Smooth muscle cell (in vitro differentiated cells): ENCODE results near the gene GGA1. TPM values are rescaled to one million over a fixed set of nuclear protein-coding genes. Genes with fewer than 3 reads are reported as not detected.

Source experiments
- DNase-seq: peaks from one replicate; lab custom pipeline; 2025; ENCODE audit not compliant: unreplicated experiment; lab: John Stamatoyannopoulos, UW
- H2AFZ ChIP-seq: fragments of 200-600 bp; sonication (generic); 2 replicates; pipeline ENCODE4 v1.6.0; 2016; ENCODE audit warnings: antibody characterized with exemption, low read depth, mild to moderate bottlenecking
- H3F3A ChIP-seq: fragments of 200-600 bp; sonication (generic); 2 replicates; pipeline ENCODE4 v1.6.0; 2017; ENCODE audit warnings: antibody characterized with exemption, low read depth
- H3K27ac ChIP-seq: fragments of 200-600 bp; sonication (generic); 2 replicates; pipeline ENCODE4 v1.5.1; 2016; ENCODE audit warnings: low read depth, mild to moderate bottlenecking
- H3K27me3 ChIP-seq: fragments of 200-600 bp; sonication (generic); 2 replicates; pipeline ENCODE4 v1.6.1; 2016; ENCODE audit warnings: low read depth, mild to moderate bottlenecking
- H3K36me3 ChIP-seq: fragments of 200-600 bp; sonication (generic); 2 replicates; pipeline ENCODE4 v1.5.1; 2016; ENCODE audit warnings: low read depth
- H3K4me1 ChIP-seq: fragments of 200-600 bp; sonication (generic); 2 replicates; pipeline ENCODE4 v1.5.1; 2016; ENCODE audit warnings: low read depth
- H3K4me2 ChIP-seq: fragments of 200-600 bp; sonication (generic); 2 replicates; pipeline ENCODE4 v1.6.0; 2016; ENCODE audit warnings: mild to moderate bottlenecking
- H3K4me3 ChIP-seq: fragments of 200-600 bp; sonication (generic); 2 replicates; pipeline ENCODE4 v1.5.1; 2016; ENCODE audit warnings: mild to moderate bottlenecking
- H3K79me2 ChIP-seq: fragments of 200-600 bp; sonication (generic); 2 replicates; pipeline ENCODE4 v1.6.0; 2016; ENCODE audit warnings: low read depth, mild to moderate bottlenecking
- H3K9ac ChIP-seq: fragments of 200-600 bp; sonication (generic); 2 replicates; pipeline ENCODE4 v1.6.0; 2016; ENCODE audit warnings: low read depth
- H3K9me3 ChIP-seq: fragments of 200-600 bp; sonication (generic); replicated peaks from 2 replicates; pipeline ENCODE4 v1.5.1; 2016; ENCODE audit warnings: low read depth
- H4K20me1 ChIP-seq: fragments of 200-600 bp; sonication (generic); 2 replicates; pipeline ENCODE4 v1.6.0; 2016; ENCODE audit warnings: low read depth
- WGBS: methylation state at CpG from one replicate; pipeline ENCODE4 v1.1.7; 2016; ENCODE audit warnings: low lambda C conversion rate; 5-methylcytosine and 5-hydroxymethylcytosine counted together
- polyA plus RNA-seq: library from polyadenylated mRNA; unstranded; fragments of >200 nt; fragmentation: Nextera tagmentation; extraction: Ambion mirVana; gene quantifications from 2 replicates; pipeline ENCODE4 v1.2.1, GENCODE V29; 2016
- total RNA-seq: library from RNA; depleted of rRNA; stranded (reverse); fragments of >200 nt; gene quantifications from 2 replicates; pipeline ENCODE4 v1.2.3, GENCODE V29; 2014
- TF ChIP-seq, protein P1 (sequence below): fragments of 200-600 bp; sonication (generic); IDR thresholded peaks from 2 replicates; pipeline ENCODE4 v1.5.1; 2017; ENCODE audit warnings: borderline replicate concordance, mild to moderate bottlenecking, antibody characterized with exemption; ENCODE audit not compliant: insufficient read depth, poor library complexity, severe bottlenecking

The GGA1 gene
- total and polyA plus RNA-seq, 2 experiments from 2014 or later, result 15.6 to 44.0 TPM

DNA sequence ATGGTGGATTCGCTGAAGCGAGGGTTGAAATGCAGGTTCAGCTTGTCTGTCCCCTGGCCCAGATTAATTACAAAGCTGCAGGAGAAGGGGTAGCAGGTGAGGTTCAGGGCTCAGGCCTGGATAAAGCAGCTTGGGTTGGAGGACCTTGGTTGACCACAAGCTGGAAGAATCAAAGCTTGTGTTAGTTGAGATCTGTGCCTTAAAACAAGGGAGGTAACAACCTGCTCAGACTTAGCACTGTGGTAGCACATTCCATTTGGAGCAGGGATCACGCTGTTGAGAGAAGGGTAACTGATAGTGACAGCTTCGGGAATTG, 38.0 kb upstream of the GGA1 start:
- Histone ChIP-seq H4K20me1 (peaks cover 75% of the 10 kb centered on the region), H3K4me2 (no peak overlapping the region), H3K4me1 (no peaks in the 10 kb centered on the region), H3K27ac (no peak overlapping the region), H3K9me3 (no peaks in the 10 kb centered on the region), H3K9ac (no peak overlapping the region), H3F3A (no peaks in the 10 kb centered on the region), H3K36me3 (no peaks in the 10 kb centered on the region), H3K4me3 (no peak overlapping the region), H2AFZ (no peak overlapping the region), H3K27me3 (no peaks in the 10 kb centered on the region), H3K79me2 (peaks cover 36% of the 10 kb centered on the region)
- TF ChIP-seq, protein P1, sequence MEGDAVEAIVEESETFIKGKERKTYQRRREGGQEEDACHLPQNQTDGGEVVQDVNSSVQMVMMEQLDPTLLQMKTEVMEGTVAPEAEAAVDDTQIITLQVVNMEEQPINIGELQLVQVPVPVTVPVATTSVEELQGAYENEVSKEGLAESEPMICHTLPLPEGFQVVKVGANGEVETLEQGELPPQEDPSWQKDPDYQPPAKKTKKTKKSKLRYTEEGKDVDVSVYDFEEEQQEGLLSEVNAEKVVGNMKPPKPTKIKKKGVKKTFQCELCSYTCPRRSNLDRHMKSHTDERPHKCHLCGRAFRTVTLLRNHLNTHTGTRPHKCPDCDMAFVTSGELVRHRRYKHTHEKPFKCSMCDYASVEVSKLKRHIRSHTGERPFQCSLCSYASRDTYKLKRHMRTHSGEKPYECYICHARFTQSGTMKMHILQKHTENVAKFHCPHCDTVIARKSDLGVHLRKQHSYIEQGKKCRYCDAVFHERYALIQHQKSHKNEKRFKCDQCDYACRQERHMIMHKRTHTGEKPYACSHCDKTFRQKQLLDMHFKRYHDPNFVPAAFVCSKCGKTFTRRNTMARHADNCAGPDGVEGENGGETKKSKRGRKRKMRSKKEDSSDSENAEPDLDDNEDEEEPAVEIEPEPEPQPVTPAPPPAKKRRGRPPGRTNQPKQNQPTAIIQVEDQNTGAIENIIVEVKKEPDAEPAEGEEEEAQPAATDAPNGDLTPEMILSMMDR, result no peak
- 77% methylated on average over 4 of the region's 4 CpGs for WGBS
- no peak for DNase-seq

DNA sequence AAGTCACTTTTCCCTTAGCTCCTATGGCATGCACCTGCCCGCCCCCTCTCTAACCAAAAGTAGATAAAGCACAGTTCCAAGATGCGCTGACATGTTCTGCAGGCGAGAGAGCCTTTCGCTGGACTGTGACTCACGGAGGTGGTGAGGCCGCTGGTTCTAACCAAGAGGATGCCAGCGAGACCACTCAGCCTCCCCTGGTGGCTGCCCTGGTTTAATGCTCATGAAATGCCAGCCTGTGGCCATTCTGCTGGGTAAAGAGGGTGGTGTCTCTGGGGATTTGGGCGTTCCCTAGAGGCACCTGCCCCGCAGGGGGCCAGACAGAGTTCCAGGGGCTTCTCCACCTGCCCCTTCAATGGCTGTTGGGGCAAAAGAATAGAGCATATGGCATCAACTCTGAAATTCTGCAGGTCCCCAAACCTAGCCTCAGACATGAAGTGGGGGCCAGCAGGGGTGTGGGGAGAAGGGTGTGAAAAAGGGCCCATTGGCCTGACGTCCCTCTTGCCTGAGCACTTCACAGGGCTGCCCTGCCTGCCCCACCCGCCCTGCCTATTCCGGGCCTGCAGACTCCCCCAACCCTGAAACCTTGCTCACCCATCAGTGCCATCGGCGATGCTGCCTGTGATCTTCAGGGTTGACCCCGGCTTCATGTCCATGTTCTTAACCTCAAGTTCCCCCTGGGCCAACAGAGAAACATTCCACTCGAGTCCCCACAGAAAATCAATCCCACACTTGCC, 37.2 kb upstream of the GGA1 start:
- H3K4me1 ChIP-seq, result no peaks in the 10 kb centered on the region
- 83% methylated on average over 16 of the region's 16 CpGs for whole genome bisulfite sequencing
- no peaks in the 10 kb centered on the region for H3K36me3 ChIP-seq
- no peaks in the 10 kb centered on the region for H3K9me3 ChIP-seq
- no peak overlapping the region for H3K27ac ChIP-seq
- no peak overlapping the region for H2AFZ ChIP-seq
- H3K4me2 ChIP-seq, result no peak overlapping the region
- no peaks in the 10 kb centered on the region for H3K27me3 ChIP-seq
- peaks cover 67% of the 10 kb centered on the region for H4K20me1 ChIP-seq
- TF ChIP-seq, protein P1, result no peak
- peaks cover 28% of the 10 kb centered on the region for H3K79me2 ChIP-seq
- no peaks in the 10 kb centered on the region for H3F3A ChIP-seq
- H3K9ac ChIP-seq, result no peak overlapping the region
- no peak overlapping the region for H3K4me3 ChIP-seq
- no peak for DNase-seq

DNA sequence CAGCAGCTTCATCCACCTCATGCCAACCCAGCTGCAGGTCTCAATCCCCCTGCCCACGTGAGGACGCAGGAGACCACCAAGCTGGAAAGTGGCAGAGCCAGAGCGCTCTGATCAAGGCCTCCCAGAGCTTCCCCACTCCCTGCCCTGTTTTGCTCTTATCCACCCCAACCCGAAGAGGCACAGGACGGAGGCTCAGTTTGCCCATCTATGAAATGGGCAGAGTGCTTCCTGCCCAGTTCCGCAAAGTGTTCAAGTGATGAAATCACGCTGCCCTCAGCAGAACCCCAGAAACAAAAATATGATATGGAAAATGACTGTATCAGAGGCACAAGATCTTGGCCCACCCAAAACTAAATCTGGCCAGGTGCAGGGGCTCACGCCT, 36.7 kb upstream of the GGA1 start:
- Histone ChIP-seq H3K4me2 (no peak overlapping the region), H3K4me1 (no peaks in the 10 kb centered on the region), H3K9me3 (no peaks in the 10 kb centered on the region), H3K27me3 (no peaks in the 10 kb centered on the region), H3K36me3 (no peaks in the 10 kb centered on the region), H3K9ac (no peak overlapping the region), H3F3A (no peaks in the 10 kb centered on the region), H3K27ac (no peak overlapping the region), H3K4me3 (no peak overlapping the region), H3K79me2 (peaks cover 23% of the 10 kb centered on the region), H2AFZ (no peak overlapping the region), H4K20me1 (peaks cover 62% of the 10 kb centered on the region)
- DNase-seq, result no peak
- WGBS, result 95% methylated on average over 8 of the region's 8 CpGs
- TF ChIP-seq, protein P1, result no peak

DNA sequence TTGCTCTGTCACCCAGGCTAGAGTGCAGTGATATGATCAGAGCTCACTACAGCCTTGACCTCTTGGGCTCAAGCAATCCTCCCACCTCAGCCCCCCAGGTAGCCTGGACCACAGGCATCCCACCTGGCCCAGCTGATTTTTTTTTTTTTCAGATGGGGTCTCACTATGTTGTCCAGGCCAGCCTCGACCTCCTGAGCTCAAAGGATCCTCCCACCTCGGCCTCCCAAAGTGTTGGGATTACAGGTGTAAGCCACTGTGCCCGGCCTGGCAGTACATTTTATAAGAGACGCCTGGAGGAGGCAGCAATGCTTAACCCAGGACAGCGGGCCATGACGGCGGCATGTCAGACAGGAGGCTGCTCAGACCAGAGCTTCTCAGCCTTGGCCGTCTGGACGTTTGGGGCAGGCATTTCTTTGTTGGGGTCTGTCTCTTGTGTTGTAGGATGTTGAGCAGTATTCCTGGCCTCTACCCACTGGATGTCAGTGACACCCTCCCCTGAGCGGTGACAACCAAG, 33.1 kb upstream of the GGA1 start:
- no peak for DNase-seq
- WGBS, result 94% methylated on average over 10 of the region's 10 CpGs
- Histone ChIP-seq H3K27me3 (no peaks in the 10 kb centered on the region), H3F3A (no peaks in the 10 kb centered on the region), H3K4me3 (no peak overlapping the region), H3K4me2 (no peak overlapping the region), H3K9me3 (no peaks in the 10 kb centered on the region), H2AFZ (no peak overlapping the region), H3K9ac (no peak overlapping the region), H4K20me1 (peaks cover 26% of the 10 kb centered on the region), H3K27ac (no peak overlapping the region), H3K79me2 (no peaks in the 10 kb centered on the region), H3K4me1 (no peaks in the 10 kb centered on the region), H3K36me3 (no peaks in the 10 kb centered on the region)
- TF ChIP-seq, protein P1, result no peak
